ENCODE data around the gene GZMM.
"Not testable (repeated sequence)": the region's sequence is repeated elsewhere in the genome, so short reads cannot be mapped to it uniquely, and the experiment has no call there.

The GZMM gene

DNA sequence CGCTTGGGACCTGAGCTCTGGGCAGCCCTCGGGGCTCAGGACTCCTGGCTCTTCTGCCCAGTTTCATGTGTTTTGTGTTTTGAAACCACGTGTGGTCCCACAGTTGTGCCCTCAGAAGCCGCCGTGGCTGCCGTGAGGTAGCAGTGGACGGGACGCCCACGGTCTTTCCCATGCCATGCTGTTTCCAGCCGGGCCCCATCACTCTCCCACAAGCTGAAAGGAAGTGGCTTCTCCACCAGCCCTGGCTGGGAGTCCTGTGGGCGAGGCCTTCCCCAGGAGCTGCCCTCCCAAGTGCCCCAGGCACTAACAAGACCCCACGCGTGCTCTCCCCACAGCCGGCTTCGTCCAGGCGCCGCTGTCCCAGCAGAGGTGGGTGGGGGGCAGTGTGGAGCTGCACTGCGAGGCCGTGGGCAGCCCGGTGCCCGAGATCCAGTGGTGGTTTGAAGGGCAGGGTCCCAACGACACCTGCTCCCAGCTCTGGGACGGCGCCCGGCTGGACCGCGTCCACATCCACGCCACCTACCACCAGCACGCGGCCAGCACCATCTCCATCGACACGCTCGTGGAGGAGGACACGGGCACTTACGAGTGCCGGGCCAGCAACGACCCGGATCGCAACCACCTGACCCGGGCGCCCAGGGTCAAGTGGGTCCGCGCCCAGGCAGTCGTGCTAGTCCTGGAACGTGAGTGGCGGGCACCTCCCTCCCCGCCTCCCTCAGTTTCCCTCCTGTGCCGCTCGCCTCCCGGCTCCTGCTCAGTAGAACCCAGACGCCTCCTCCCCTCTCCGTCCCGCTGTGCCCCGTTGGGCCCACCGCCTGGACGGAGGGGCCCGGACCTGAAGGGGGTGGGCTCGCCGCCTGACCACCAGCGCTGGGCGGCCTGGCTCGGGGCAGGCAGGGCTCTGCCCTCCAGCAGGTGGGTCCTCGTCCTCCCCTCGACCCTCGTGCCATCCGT, 33.9 kb downstream of the GZMM start:
- Mint-ChIP-seq H3K27ac (no peak overlapping the region), H3K9me3 (ENCODE audit: low read depth) (no peaks in the 10 kb centered on the region), H3K4me1 (ENCODE audit: low read depth) (peaks cover 19% of the 10 kb centered on the region), H3K27me3 (no peaks in the 10 kb centered on the region), H3K36me3 (no peaks in the 10 kb centered on the region), H3K4me3 (no peak overlapping the region)

DNA sequence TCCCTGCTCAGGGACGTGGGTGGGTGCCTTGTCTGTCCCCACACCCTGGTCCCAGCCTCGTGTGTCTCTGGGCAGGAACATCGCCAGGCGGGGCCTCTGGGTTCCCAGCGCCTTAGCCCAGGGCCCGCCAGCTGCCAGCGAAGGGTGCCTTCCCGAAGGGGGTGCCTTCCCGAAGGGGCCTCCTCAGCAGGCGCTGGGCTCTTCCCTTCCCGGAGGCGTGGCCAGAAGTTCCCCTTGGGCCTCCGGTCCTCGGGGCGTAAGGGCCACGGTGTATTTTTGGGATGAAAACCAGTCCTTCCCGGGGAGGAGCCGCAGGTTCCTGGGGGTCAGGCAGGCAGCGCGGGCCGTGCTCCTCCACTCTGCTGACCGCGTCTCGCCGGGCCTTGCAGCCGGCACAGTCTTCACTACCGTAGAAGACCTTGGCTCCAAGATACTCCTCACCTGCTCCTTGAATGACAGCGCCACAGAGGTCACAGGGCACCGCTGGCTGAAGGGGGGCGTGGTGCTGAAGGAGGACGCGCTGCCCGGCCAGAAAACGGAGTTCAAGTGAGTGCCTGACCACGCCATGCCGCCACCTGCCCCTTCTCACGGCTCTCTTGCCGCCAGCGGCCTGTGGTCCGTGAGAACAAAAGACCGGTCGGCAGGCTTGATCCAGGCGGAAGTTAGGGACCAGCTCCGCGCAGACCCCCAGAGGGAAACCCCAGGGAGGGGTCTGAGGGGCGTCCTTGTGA, 35.4 kb downstream of the GZMM start:
- Mint-ChIP-seq H3K36me3 (no peaks in the 10 kb centered on the region), H3K27me3 (no peaks in the 10 kb centered on the region), H3K27ac (no peak overlapping the region), H3K4me1 (ENCODE audit: low read depth) (peaks cover 18% of the 10 kb centered on the region), H3K4me3 (no peak overlapping the region), H3K9me3 (ENCODE audit: low read depth) (no peaks in the 10 kb centered on the region)

DNA sequence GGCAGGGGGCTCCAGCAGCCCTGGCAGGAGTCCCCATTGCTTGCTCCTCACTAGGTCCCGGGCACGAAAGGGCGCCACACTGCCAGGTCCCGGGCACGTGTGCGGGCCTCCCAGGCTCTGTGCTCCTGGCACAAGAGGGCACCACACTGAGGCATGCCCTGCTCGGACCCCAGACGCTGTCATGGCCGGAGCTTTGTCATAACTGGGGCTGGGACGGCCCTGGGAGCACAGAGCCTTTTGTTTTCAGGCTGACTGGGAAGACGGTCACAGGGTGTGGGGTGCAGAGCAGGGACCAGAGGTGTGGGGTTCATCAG, 35.9 kb downstream of the GZMM start:
- Mint-ChIP-seq H3K9me3 (ENCODE audit: low read depth) (no peaks in the 10 kb centered on the region), H3K27me3 (no peaks in the 10 kb centered on the region), H3K4me1 (ENCODE audit: low read depth) (peaks cover 14% of the 10 kb centered on the region), H3K4me3 (no peak overlapping the region), H3K36me3 (no peaks in the 10 kb centered on the region), H3K27ac (no peak overlapping the region)

DNA sequence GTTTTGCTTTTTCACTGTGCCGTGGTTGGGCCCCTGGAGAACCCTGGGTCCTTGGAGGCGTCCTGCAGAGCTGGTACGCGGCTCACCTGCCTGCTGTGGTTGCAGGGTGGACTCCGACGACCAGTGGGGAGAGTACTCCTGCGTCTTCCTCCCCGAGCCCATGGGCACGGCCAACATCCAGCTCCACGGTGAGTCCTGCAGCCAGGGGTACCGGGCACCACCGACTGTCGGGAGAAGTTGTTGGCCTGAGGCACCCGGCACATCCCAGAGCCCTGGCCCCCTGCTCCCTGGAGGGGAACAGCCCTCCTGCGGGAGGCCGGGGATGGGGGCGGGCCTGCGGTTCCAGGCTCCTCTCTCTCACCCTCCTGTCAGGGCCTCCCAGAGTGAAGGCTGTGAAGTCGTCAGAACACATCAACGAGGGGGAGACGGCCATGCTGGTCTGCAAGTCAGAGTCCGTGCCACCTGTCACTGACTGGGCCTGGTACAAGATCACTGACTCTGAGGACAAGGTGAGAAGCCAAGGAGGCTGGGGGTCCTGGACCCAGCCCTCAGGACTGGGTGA, 36.5 kb downstream of the GZMM start:
- no peaks in the 10 kb centered on the region for H3K36me3 Mint-ChIP-seq
- no peak overlapping the region for H3K4me3 Mint-ChIP-seq
- H3K27ac Mint-ChIP-seq = no peak overlapping the region
- H3K27me3 Mint-ChIP-seq = no peaks in the 10 kb centered on the region
- H3K9me3 Mint-ChIP-seq (ENCODE audit: low read depth) = no peaks in the 10 kb centered on the region
- H3K4me1 Mint-ChIP-seq (ENCODE audit: low read depth) = peaks cover 10% of the 10 kb centered on the region

- Mint-ChIP-seq H3K9me3 (ENCODE audit: low read depth) (no peaks in the 10 kb centered on the region), H3K4me3 (no peak overlapping the region), H3K27ac (no peak overlapping the region), H3K4me1 (ENCODE audit: low read depth) (peaks cover 7% of the 10 kb centered on the region), H3K36me3 (no peaks in the 10 kb centered on the region), H3K27me3 (no peaks in the 10 kb centered on the region)
These were observed 37.7 kb downstream of the GZMM start for GRCh38 chr19:581399-582111.

- Mint-ChIP-seq H3K4me1 (ENCODE audit: low read depth) (peaks cover 5% of the 10 kb centered on the region), H3K27ac (no peak overlapping the region), H3K9me3 (ENCODE audit: low read depth) (no peaks in the 10 kb centered on the region), H3K4me3 (no peak overlapping the region), H3K27me3 (no peaks in the 10 kb centered on the region), H3K36me3 (no peaks in the 10 kb centered on the region)
These were observed 38.8 kb downstream of the GZMM start for GRCh38 chr19:582497-583197.

- H3K36me3 Mint-ChIP-seq = no peaks in the 10 kb centered on the region
- no peak overlapping the region for H3K27ac Mint-ChIP-seq
- H3K9me3 Mint-ChIP-seq (ENCODE audit: low read depth) = no peaks in the 10 kb centered on the region
These were observed 39.5 kb downstream of the GZMM start for GRCh38 chr19:583198-583967.

GRCh38 chr19:583968-584239, 40.1 kb downstream of the GZMM start:
- Mint-ChIP-seq H3K27ac (no peak overlapping the region), H3K9me3 (ENCODE audit: low read depth) (no peaks in the 10 kb centered on the region), H3K36me3 (no peaks in the 10 kb centered on the region), H3K27me3 (no peaks in the 10 kb centered on the region), H3K4me1 (ENCODE audit: low read depth) (peaks cover 8% of the 10 kb centered on the region), H3K4me3 (no peak overlapping the region)

More at GRCh38 chr19:583198-583967, 39.5 kb downstream of the GZMM start:
- no peaks in the 10 kb centered on the region for H3K27me3 Mint-ChIP-seq
- H3K4me3 Mint-ChIP-seq = no peak overlapping the region
- H3K4me1 Mint-ChIP-seq (ENCODE audit: low read depth) = peaks cover 7% of the 10 kb centered on the region

GRCh38 chr19:584240-585001, 40.6 kb downstream of the GZMM start:
- Mint-ChIP-seq H3K27me3 (no peaks in the 10 kb centered on the region), H3K36me3 (no peaks in the 10 kb centered on the region), H3K4me3 (no peak overlapping the region), H3K4me1 (ENCODE audit: low read depth) (peaks cover 10% of the 10 kb centered on the region), H3K27ac (no peak overlapping the region), H3K9me3 (ENCODE audit: low read depth) (no peaks in the 10 kb centered on the region)

- H3K4me3 Mint-ChIP-seq; H3K27me3 Mint-ChIP-seq; H3K36me3 Mint-ChIP-seq; H3K9me3 Mint-ChIP-seq (ENCODE audit: low read depth); H3K27ac Mint-ChIP-seq: not testable (repeated sequence)
- H3K4me1 Mint-ChIP-seq (ENCODE audit: low read depth) = peaks cover 10% of the 10 kb centered on the region
These were observed 41.3 kb downstream of the GZMM start for GRCh38 chr19:585146-585545.

- no peaks in the 10 kb centered on the region for H3K27me3 Mint-ChIP-seq
These were observed 41.8 kb downstream of the GZMM start for GRCh38 chr19:585551-586110.

DNA sequence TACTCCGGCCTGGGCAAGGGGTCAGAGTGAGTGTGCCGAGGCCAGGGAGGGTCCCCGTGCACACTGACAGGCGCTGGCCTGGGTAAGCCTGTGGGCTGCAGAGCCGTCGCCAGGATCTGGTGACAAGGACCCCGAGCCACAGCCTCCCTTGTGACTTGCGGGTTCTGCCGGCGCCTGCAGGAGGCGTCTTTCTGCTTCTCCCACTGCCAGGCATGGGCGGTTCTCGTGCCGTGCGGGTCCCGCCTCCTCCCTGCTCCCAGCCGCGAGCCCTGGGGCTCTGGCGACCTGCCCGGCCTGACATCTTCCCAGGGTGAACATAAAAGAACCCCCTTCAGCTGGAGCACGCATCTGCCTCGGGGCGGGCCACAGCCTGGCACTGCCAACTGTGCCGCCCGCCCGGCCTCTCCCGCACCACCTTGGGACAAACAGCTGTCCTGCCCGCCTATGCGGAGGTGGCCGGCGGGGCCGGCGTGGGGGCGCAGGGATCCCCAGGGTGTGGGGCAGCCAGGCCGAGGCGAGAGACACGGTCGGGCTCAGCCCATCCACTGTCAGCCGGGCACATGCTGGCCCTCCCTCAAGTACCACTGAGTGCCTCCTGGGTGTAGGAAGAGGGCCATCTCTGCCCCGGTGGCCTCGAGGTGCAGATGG, 44.4 kb downstream of the GZMM start:
- Mint-ChIP-seq H3K4me3 (no peak overlapping the region), H3K27me3 (no peaks in the 10 kb centered on the region), H3K27ac (no peak overlapping the region), H3K9me3 (ENCODE audit: low read depth) (no peaks in the 10 kb centered on the region), H3K4me1 (ENCODE audit: low read depth) (peaks cover 10% of the 10 kb centered on the region), H3K36me3 (no peaks in the 10 kb centered on the region)

More at GRCh38 chr19:585551-586110, 41.8 kb downstream of the GZMM start:
- H3K9me3 Mint-ChIP-seq (ENCODE audit: low read depth) = no peaks in the 10 kb centered on the region
- no peak overlapping the region for H3K4me3 Mint-ChIP-seq
- peaks cover 10% of the 10 kb centered on the region for H3K4me1 Mint-ChIP-seq (ENCODE audit: low read depth)
- H3K27ac Mint-ChIP-seq = no peak overlapping the region
- no peaks in the 10 kb centered on the region for H3K36me3 Mint-ChIP-seq
